SH-SY5Y (cell line): ENCODE data around the gene SLC6A2.

Experiments used
- GATA2 ChIP-seq: IDR thresholded peaks from 2 replicates; pipeline ENCODE4 v1.6.1; 2011; ENCODE audit warnings: mild to moderate bottlenecking, low read depth, low read length
- GATA3 ChIP-seq: IDR thresholded peaks from 2 replicates; pipeline ENCODE4 v1.6.1; 2011; ENCODE audit warnings: low read depth, mild to moderate bottlenecking, low read length, moderate library complexity

- TF ChIP-seq GATA3 (no peak), GATA2 (no peak)
Observed at GRCh38 chr16:55737966-55738365, 82.2 kb downstream of the SLC6A2 start.
